ENCODE data around the gene APOBEC3F.
"Not testable (repeated sequence)": the region's sequence is repeated elsewhere in the genome, so short reads cannot be mapped to it uniquely, and the experiment has no call there.

APOBEC3F gene

GRCh38 chr22:39040538-39041296 lies at the start of gene APOBEC3F:
Gene APOBEC3F (plus strand): TSS chr22:39040864. CDS start chr22:39040961, 97 bp downstream.
- not testable (repeated sequence) for DNase-seq

DNA sequence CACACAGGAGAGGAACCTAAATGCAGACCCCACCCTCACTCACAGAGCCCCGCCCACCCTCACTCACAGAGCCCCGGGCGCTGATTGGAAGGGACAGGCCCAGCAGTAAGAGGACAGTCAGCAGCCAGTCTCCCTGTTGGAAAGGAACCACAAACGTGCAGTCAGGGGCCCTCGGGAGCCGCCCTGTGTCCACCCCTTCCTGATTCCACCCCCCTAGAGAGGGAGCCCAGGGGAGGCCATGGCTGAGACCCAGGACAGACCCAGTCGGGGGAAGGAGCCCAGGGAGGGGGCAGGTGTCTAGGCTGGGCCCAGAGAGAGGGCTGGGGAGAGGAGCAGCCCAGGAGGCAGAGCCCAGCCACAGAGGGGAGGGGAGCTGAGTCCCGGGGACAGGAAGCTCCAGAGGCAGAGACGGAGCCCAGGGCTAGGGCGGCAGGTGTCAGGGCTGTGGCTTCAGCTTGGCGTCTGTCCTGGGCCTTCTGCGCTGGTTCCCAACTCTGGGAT lies 47.7 kb upstream of the APOBEC3F start:
- not testable (repeated sequence) for DNase-seq

DNA sequence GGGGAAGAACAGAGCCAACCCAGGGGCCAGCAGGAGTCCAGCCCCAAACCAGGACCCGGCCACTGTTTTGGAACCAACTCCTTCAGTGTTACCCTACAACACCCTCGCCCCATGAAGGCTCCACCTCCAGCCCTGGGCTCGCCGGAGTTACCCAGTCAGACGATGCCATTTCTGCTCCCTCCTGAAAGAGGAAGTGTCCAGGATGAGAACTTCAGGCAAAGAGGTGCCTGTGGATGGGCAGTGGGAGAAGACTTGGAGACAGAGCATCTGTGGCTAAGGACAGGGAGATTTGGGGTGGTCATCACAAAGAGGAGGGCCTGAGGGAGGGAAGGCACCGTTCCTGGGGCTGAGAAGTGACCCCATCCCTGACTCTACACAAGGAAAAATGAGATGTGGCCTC lies 44.6 kb upstream of the APOBEC3F start:
- DNase-seq = no peak

GRCh38 chr22:38997518-38997917 lies 43.1 kb upstream of the APOBEC3F start:
- DNase-seq = no peak

DNA sequence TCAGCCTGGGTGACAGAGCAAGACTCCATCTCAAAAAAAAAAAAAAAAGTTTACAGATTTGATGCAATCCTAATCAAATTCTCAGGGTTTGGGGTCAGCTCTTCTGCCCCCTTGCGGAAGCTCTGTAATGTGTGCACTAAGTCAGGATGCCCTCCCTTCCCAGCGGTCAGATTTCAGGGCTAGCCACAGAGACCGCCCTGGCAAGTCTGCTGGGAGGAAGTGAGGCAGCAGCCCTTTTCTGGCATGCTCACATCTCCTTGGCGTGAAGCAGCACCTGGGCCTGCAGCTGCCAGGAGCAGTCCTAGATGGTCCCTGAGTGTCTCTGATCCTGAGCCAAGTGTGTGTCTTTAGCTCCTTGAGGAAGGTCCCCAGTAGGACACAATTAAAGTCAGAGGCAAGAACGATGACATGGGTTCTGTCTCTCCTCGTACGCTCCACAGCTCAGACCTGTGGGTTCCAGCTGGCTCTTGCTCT lies 37.5 kb upstream of the APOBEC3F start:
- DNase-seq = peak in 1 of 2 experiments; percentile 11

DNA sequence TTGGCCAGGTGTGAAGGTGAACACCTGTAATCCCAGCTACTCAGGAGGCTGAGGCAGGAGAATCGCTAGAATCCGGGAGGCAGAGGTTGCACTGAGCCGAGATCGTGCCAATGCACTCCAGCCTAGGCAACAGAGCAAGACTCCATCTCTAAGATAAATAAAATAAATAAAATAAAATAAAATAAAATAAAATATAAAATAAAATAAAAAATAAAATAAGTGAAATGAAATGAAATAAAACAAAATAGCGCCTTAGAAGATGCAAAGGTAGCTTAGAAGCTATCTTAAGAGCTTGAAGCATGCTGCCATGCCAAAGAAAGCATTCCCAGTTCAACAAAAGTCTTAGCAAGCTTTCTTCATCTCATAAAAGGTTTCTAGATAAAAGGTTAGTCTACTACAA lies 33.5 kb upstream of the APOBEC3F start:
- no peak for DNase-seq

DNA sequence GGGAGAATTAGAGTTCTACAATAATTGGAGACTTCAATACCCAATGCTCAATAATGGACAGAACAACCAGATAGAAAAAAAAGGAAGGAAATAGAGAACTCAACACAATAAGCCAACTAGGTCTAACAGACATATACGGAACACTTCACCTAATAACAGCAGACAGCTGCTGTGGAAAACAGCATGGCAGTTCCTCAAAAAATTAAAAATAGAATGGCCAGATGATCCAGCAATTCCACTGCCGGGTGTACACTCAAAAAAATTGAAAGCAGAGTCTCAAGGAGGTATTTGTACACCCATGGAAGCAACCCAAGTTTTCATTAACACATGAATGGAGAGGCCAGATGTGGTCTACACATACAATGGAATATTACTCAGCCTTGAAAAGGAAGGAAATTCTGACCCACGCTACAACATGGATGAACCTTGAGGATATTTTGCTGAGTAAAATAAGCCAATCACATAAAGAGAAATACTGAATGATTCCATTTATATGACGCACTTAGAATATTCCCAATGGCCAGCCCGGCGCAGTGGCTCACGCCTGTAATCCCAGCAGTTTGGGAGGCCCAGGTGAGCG lies 32.3 kb upstream of the APOBEC3F start:
- DNase-seq = not testable (repeated sequence)

DNA sequence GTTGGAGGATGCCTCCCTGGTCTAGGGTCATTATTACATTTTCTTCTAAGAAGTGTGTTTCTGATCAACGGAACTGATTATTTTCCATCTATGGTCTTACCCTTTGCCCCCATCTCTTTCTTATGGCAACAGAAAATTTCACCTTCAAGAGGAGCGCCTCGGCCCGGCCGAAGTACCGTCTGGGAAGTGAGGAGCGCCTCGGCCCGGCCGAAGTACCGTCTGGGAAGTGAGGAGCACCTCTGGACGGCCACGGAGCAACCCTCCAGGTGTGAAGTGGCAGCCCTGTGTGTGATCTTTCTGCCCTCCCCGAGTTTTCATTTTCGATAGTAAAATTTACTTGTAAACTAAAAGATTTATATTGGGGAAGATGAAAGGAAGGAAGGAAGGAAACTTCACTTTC lies 29.7 kb upstream of the APOBEC3F start:
- no peak for DNase-seq

DNA sequence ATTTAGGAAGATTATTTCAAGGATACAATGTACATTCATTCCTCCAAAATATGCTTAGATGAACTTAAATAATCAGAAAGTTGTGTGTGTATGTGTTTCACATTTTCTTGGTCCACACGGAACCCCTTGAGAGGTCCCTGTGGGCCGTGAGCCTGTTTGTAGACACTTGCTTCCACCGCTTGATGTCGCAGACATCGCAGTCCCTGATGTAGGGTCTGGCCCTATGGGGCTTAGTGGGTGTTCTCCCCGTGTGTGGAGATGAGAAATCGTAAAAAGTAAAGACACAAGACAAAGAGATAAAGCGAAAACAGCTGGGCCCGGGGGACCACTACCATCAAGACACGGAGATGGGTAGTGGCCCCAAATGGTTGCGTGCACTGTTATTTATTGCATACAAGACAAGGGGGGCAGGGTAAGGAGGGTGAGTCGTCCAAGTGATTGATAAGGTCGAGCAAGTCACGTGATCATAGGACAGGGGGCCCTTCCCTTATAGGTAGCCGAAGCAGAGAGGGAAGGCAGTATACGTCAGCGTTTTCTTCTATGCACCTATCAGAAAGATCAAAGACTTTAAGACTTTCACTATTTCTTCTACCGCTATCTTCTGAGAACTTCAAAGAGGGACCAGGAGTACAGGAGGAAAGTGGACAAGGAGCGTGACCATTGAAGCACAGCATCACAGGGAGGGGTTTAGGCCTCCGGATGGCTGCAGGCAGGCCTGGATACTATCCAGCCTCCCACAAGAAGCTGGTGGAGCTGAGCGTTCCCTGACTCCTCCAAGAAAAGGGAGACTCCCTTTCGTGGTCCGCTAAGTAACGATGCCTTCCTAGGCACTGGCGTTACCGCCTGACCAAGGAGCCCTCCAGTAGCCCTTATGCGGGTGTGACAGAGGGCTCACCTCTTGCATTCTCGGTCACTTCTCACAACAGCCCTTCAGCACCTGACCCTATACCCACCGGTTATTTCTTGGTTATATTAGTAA lies 27.8 kb upstream of the APOBEC3F start:
- DNase-seq = no peak

- DNase-seq = not testable (repeated sequence)
These were observed 27.1 kb upstream of the APOBEC3F start for GRCh38 chr22:39013561-39013941.

- DNase-seq = no peak
These were observed 26.5 kb upstream of the APOBEC3F start, which contains the start of gene APOBEC3C for GRCh38 chr22:39013942-39014722. Gene APOBEC3C (plus strand): TSS chr22:39014257. CDS start chr22:39014363, 106 bp downstream.

GRCh38 chr22:39014723-39015121 lies 25.9 kb upstream of the APOBEC3F start:
- not testable (repeated sequence) for DNase-seq

- DNase-seq = no peak
These were observed 24.1 kb upstream of the APOBEC3F start for GRCh38 chr22:39016592-39016991.

DNA sequence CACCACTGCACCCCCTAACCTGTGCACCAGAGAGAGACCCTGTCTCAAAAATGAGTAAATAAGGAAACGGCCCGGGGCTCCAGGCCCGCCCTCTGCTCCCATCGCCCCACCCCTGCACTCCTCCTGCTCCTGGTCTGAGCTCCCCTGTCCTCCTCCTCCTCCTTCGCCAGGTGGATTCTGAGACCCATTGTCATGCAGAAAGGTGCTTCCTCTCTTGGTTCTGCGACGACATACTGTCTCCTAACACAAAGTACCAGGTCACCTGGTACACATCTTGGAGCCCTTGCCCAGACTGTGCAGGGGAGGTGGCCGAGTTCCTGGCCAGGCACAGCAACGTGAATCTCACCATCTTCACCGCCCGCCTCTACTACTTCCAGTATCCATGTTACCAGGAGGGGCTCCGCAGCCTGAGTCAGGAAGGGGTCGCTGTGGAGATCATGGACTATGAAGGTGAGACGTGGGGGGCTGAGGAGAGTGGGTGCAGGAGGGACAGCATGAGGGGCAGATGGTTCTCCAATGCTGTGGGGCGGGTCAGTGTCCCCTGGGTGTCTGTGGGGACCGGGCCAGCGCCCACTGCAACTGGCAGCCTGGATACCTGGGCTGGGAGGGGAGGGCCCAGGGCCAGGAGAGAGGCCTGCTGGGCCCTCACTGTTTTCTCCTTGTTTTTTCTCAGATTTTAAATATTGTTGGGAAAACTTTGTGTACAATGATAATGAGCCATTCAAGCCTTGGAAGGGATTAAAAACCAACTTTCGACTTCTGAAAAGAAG lies 22.9 kb upstream of the APOBEC3F start:
- no peak for DNase-seq

DNA sequence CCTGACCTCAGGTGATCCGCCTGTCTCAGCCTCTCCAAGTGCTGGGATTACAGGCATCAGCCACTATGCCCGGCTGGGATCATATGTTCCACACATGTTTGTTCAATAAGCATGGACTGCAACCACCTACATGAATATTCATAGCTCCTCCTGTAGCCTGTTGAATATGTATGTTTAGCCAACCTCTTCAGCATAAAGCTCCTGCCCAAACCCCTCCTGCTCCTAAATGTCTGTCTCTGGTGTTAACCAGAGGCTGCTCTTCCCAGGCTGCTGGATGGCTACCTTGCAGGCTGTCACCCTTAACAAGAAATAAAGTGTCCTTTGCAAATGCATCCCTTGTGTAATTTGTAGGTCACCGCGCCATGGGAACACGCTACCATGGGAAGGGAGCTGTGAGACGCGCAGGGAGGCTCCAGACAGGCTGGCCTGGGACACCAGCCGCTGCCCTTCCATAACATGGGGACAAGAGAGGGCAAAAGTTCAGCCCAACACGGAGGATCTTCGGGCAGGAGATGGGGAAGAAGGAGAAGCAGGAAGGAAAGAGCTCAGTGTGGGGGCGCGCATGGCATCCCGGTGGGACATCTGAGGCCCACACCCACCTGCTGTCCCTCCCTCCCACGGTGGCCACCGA lies 20.5 kb upstream of the APOBEC3F start:
- not testable (repeated sequence) for DNase-seq

DNA sequence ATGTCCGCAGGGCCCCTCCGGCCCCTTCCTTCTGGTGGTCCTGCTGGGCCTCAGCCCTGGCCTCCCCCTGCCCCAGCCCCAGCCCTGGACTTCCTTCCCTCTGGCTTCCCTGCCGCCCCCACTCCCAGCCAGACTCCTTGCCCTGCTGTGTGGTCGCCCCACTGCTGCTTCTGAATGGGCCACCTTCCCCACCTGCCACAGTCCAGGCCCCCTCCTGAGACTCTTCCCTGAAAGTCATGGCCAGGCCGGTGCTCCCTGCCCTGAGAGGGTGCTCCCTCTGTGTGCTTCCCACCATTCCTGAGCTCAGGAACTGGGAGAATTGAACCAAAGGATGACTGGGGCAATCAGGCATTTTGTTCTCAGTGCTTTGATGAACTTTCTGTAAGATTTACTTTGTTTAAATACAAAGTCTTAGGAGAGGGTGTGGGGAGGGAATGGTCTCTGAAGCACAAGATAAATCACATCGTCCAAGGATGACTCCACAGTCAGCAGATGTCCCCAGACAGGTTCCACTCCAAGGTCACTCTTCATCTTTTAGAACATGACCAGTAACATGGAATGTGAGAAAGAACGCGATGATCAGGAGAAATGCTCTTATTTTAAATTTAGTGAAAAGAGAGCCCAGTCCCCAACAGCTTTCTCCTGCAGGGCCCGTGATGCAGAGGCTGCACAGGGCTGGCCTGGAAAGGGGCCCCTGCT lies 19.0 kb upstream of the APOBEC3F start:
- no peak for DNase-seq

DNA sequence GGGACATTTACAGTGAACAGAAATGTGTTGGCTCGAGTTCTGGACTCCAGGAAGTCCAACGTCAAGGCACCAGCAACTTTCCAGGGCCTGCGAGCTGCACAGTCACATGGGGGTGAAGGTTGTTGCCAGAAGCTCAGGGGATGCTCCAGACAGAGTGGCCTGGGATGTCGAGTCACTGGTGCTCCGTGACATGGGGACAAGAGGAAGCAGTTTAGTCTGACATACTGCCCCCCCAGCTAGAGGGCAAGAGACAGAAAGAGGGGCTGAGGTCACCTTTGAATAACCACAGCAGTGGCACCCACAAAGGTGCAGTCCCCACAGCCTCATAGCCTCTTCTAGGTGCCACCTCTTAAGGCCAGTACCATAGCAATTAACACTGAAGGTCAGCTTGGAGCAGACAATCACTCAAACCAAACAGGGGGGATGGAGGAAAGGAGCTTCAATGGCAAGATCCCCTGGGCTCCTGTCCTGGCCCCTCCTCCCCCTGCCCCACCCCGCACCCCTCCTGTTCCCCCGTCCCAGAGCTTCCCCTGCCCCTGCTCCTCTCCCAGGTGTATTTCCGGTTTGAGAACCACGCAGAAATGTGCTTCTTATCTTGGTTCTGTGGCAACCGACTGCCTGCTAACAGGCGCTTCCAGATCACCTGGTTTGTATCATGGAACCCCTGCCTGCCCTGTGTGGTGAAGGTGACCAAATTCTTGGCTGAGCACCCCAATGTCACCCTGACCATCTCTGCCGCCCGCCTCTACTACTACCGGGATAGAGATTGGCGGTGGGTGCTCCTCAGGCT lies 15.9 kb upstream of the APOBEC3F start:
- no peak for DNase-seq

- DNase-seq = no peak
These were observed 14.0 kb upstream of the APOBEC3F start for GRCh38 chr22:39026509-39027150.

DNA sequence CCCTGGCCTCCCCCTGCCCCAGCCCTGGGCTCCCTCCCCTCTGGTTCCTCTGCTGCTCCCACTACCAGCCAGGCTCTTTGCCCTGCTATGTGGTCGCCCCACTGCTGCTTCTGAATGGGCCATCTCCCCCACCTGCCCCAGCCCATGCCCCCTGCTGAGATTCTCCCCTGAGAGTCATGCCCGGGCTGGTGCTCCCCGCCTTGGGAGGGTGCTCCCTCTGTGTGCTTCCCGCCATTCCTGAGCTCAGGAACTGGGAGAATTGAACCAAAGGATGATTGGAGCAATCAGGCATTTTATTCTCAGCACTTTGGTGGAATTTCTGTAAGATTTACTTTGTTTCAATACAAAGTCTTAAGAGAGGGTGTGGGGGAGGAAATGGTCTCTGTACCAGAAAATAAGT lies 12.9 kb upstream of the APOBEC3F start:
- no peak for DNase-seq
